Measurements from ENCODE around the gene ZNF556.
"Not testable (repeated sequence)": the region's sequence is repeated elsewhere in the genome, so short reads cannot be mapped to it uniquely, and the experiment has no call there.

ZNF556 gene

GRCh38 chr19:2885736-2886135, 18.6 kb downstream of the ZNF556 start:
- Histone ChIP-seq H3K4me1 (peaks cover 19 to 40% (median 33%) of the 10 kb centered on the region in 10 experiments; a peak in 19 of 20 replicates), H3K9me3 (replicated peaks in 1 of 11) (peaks cover 58 to 73% (median 72%) of the 10 kb centered on the region in 11 experiments), H3K4me3 (no peak overlapping the region), H4K20me1 (no peaks in the 10 kb centered on the region), H3K4me2 (no peak overlapping the region), H3K36me3 (peaks cover 0 to 12% (median 5%) of the 10 kb centered on the region in 11 experiments; a peak in 9 of 22 replicates), H3K9ac (no peak overlapping the region), H3K27me3 (no peaks in the 10 kb centered on the region), H3K27ac (peak overlapping the region in 2 of 11 experiments; percentile 23 to 29; a peak in 2 of 22 replicates)
- TF ChIP-seq Cebpa-rat (IDR thresholded peaks at IDR 0.05), result no peak

- TF ChIP-seq Cebpa-rat (IDR thresholded peaks at IDR 0.05), result no peak
- Histone ChIP-seq H3K27ac (peak overlapping the region; percentile 50 to 98 (median 95); a peak in 20 of 22 replicates), H3K9me3 (replicated peaks in 1 of 11) (peaks cover 58 to 73% (median 72%) of the 10 kb centered on the region in 11 experiments), H4K20me1 (no peaks in the 10 kb centered on the region), H3K4me2 (peak overlapping the region; percentile 64 to 92 (median 82)), H3K4me3 (peak overlapping the region in 6 of 10 experiments; percentile 48 to 73 (median 62); a peak in 9 of 20 replicates), H3K27me3 (no peaks in the 10 kb centered on the region), H3K4me1 (peaks cover 19 to 46% (median 37%) of the 10 kb centered on the region in 10 experiments; a peak in 19 of 20 replicates), H3K36me3 (peaks cover 0 to 30% (median 15%) of the 10 kb centered on the region in 11 experiments; a peak in 14 of 22 replicates), H3K9ac (peak overlapping the region; percentile 52 to 86 (median 78); a peak in 19 of 22 replicates)
These were observed 20.3 kb downstream of the ZNF556 start for GRCh38 chr19:2887391-2887914.

- Histone ChIP-seq H3K9ac (peak overlapping the region; percentile 52 to 86 (median 78)), H3K36me3 (peaks cover 0 to 41% (median 25%) of the 10 kb centered on the region in 11 experiments; a peak in 17 of 22 replicates), H4K20me1 (no peaks in the 10 kb centered on the region), H3K9me3 (replicated peaks in 1 of 11) (peaks cover 56 to 73% (median 71%) of the 10 kb centered on the region in 11 experiments), H3K4me1 (peaks cover 19 to 46% (median 37%) of the 10 kb centered on the region in 10 experiments; a peak in 19 of 20 replicates), H3K27me3 (no peaks in the 10 kb centered on the region), H3K4me3 (peak overlapping the region; percentile 48 to 73 (median 62)), H3K27ac (peak overlapping the region; percentile 50 to 98 (median 95)), H3K4me2 (peak overlapping the region; percentile 64 to 92 (median 82))
- no peak for TF ChIP-seq Cebpa-rat (IDR thresholded peaks at IDR 0.05)
These were observed 21.6 kb downstream of the ZNF556 start for GRCh38 chr19:2888731-2889224.

GRCh38 chr19:2890531-2890930, 23.4 kb downstream of the ZNF556 start:
- H3K36me3 ChIP-seq, result peaks cover 0 to 54% (median 35%) of the 10 kb centered on the region in 11 experiments; a peak in 17 of 22 replicates
- peak overlapping the region in 2 of 11 experiments; percentile 95 to 98; a peak in 4 of 22 replicates for H3K27ac ChIP-seq

GRCh38 chr19:2896694-2897093, 29.6 kb downstream of the ZNF556 start:
- Histone ChIP-seq H4K20me1 (peaks cover 0 to 2% (median 0%) of the 10 kb centered on the region in 11 experiments; a peak in 5 of 22 replicates), H3K9ac (no peak overlapping the region), H3K4me3 (peak overlapping the region in 2 of 10 experiments; percentile 4 to 21; a peak in 2 of 20 replicates), H3K27ac (no peak overlapping the region), H3K27me3 (no peaks in the 10 kb centered on the region), H3K4me1 (peaks cover 2 to 4% (median 4%) of the 10 kb centered on the region in 10 experiments; a peak in 17 of 20 replicates), H3K36me3 (peaks cover 0 to 59% (median 35%) of the 10 kb centered on the region in 11 experiments; a peak in 18 of 22 replicates), H3K9me3 (replicated peaks in 1 of 11) (peaks cover 66 to 83% (median 77%) of the 10 kb centered on the region in 11 experiments), H3K4me2 (no peak overlapping the region)
- no peak for TF ChIP-seq Cebpa-rat (IDR thresholded peaks at IDR 0.05)

More at GRCh38 chr19:2890531-2890930, 23.4 kb downstream of the ZNF556 start:
- H3K4me2 ChIP-seq, result peak overlapping the region; percentile 8 to 92 (median 42); a peak in 18 of 22 replicates
- H3K9ac ChIP-seq, H4K20me1 ChIP-seq, H3K27me3 ChIP-seq: not testable (repeated sequence)
- H3K4me3 ChIP-seq, result peak overlapping the region in 8 of 10 experiments; percentile 42 to 73 (median 60); a peak in 12 of 20 replicates
- peaks cover 19 to 46% (median 37%) of the 10 kb centered on the region in 10 experiments; a peak in 19 of 20 replicates for H3K4me1 ChIP-seq
- H3K9me3 ChIP-seq (replicated peaks in 1 of 11), result peaks cover 59 to 73% (median 69%) of the 10 kb centered on the region in 11 experiments

- H3K27me3 ChIP-seq, result no peaks in the 10 kb centered on the region
- H3K4me2 ChIP-seq, result peak within 1 kb of the TSS; percentile 76 to 94 (median 86)
- TF ChIP-seq Cebpa-rat (IDR thresholded peaks at IDR 0.05), result no peak
These were observed 33.4 kb downstream of the ZNF556 start, which contains the start of gene ZNF57 for GRCh38 chr19:2900296-2901252. TSS of gene ZNF57 (plus strand) at chr19:2900928. CDS start at chr19:2901046, 118 bp downstream.

GRCh38 chr19:2902590-2903218, 35.6 kb downstream of the ZNF556 start:
- TF ChIP-seq Cebpa-rat (IDR thresholded peaks at IDR 0.05), result no peak
- H3K9me3 ChIP-seq (replicated peaks in 1 of 11), result peaks cover 26 to 46% (median 36%) of the 10 kb centered on the region in 11 experiments
- H3K4me3 ChIP-seq, result peak overlapping the region in 6 of 10 experiments; percentile 5 to 90 (median 56); a peak in 4 of 20 replicates
- peaks cover 0 to 31% (median 24%) of the 10 kb centered on the region in 11 experiments; a peak in 13 of 22 replicates for H4K20me1 ChIP-seq
- peak overlapping the region in 8 of 11 experiments; percentile 13 to 90 (median 84); a peak in 13 of 22 replicates for H3K9ac ChIP-seq
- peak overlapping the region in 2 of 11 experiments; percentile 30 to 36; a peak in 3 of 22 replicates for H3K27ac ChIP-seq
- no peaks in the 10 kb centered on the region for H3K27me3 ChIP-seq
- H3K4me1 ChIP-seq, result peaks cover 27 to 59% (median 52%) of the 10 kb centered on the region in 10 experiments
- H3K36me3 ChIP-seq, result peaks cover 0 to 24% (median 18%) of the 10 kb centered on the region in 11 experiments; a peak in 19 of 22 replicates
- peak overlapping the region; percentile 76 to 94 (median 86) for H3K4me2 ChIP-seq

More at GRCh38 chr19:2900296-2901252, 33.4 kb downstream of the ZNF556 start, which contains the start of gene ZNF57:
- Histone ChIP-seq H3K9ac (peak within 1 kb of the TSS; percentile 73 to 90 (median 83)), H3K4me1 (peaks cover 20 to 39% (median 37%) of the 10 kb centered on the region in 10 experiments), H4K20me1 (peaks cover 0 to 31% (median 24%) of the 10 kb centered on the region in 11 experiments; a peak in 13 of 22 replicates), H3K9me3 (replicated peaks in 1 of 11) (peaks cover 32 to 47% (median 42%) of the 10 kb centered on the region in 11 experiments), H3K36me3 (peaks cover 0 to 27% (median 15%) of the 10 kb centered on the region in 11 experiments; a peak in 18 of 22 replicates), H3K27ac (peak within 1 kb of the TSS; percentile 64 to 91 (median 85); a peak in 21 of 22 replicates), H3K4me3 (peak within 1 kb of the TSS; percentile 64 to 90 (median 82))

GRCh38 chr19:2903326-2903725, 36.2 kb downstream of the ZNF556 start:
- Histone ChIP-seq H4K20me1 (peaks cover 0 to 31% (median 24%) of the 10 kb centered on the region in 11 experiments; a peak in 13 of 22 replicates), H3K9ac (peak overlapping the region in 4 of 11 experiments; percentile 85 to 90 (median 88); a peak in 3 of 22 replicates), H3K4me1 (peaks cover 27 to 59% (median 52%) of the 10 kb centered on the region in 10 experiments), H3K36me3 (peaks cover 3 to 27% (median 18%) of the 10 kb centered on the region in 11 experiments; a peak in 19 of 22 replicates), H3K9me3 (replicated peaks in 1 of 11) (peaks cover 25 to 46% (median 36%) of the 10 kb centered on the region in 11 experiments), H3K27ac (peak overlapping the region in 2 of 11 experiments; percentile 30 to 36; a peak in 2 of 22 replicates), H3K4me3 (peak overlapping the region in 3 of 10 experiments; percentile 12 to 86 (median 83); a peak in 1 of 20 replicates), H3K4me2 (peak overlapping the region; percentile 76 to 94 (median 86); a peak in 21 of 22 replicates)
- not testable (repeated sequence) for H3K27me3 ChIP-seq

All from BLaER1 treated with 17β-estradiol and CSF1 and Interleukin-3, amounts not matched to agents 10 nM and 100 nM (cell line).